Uterus (tissue), 2 donors: Measurements from ENCODE around the gene DGKH.

Experiments
- POLR2A ChIP-seq, 2 donors: fragments of 450-650 bp; IDR thresholded peaks; one replicate each; pipeline ENCODE4 v1.6.1; 2016; ENCODE audit warnings: antibody characterized with exemption in 2 of 2, mild to moderate bottlenecking in 1 of 2, moderate library complexity in 1 of 2
- TF ChIP-seq, protein P1 (sequence below), 4 experiments: fragments of 200-600 bp in 2 of 4; fragments of 450-650 bp in 2 of 4; sonication (generic) in 2 of 4; IDR thresholded peaks; one replicate each; pipeline ENCODE4 v1.5.1; 2016 to 2019; ENCODE audit warnings: antibody characterized with exemption in 4 of 4, mild to moderate bottlenecking in 2 of 4, moderate library complexity in 1 of 4

GRCh38 chr13:42056146-42056545 is 7.7 kb downstream of the DGKH start:
- TF ChIP-seq, protein P1, sequence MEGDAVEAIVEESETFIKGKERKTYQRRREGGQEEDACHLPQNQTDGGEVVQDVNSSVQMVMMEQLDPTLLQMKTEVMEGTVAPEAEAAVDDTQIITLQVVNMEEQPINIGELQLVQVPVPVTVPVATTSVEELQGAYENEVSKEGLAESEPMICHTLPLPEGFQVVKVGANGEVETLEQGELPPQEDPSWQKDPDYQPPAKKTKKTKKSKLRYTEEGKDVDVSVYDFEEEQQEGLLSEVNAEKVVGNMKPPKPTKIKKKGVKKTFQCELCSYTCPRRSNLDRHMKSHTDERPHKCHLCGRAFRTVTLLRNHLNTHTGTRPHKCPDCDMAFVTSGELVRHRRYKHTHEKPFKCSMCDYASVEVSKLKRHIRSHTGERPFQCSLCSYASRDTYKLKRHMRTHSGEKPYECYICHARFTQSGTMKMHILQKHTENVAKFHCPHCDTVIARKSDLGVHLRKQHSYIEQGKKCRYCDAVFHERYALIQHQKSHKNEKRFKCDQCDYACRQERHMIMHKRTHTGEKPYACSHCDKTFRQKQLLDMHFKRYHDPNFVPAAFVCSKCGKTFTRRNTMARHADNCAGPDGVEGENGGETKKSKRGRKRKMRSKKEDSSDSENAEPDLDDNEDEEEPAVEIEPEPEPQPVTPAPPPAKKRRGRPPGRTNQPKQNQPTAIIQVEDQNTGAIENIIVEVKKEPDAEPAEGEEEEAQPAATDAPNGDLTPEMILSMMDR (IDR thresholded peaks at IDR 0.05), result no peak
- no peak for TF ChIP-seq POLR2A (IDR thresholded peaks at IDR 0.05)
